HG03064 (cell line): ENCODE results near the gene NOXA1.
"Not testable (repeated sequence)": the region's sequence is repeated elsewhere in the genome, so short reads cannot be mapped to it uniquely, and the experiment has no call there.

Experiments
- ATAC-seq: cut with Tn5 transposase; IDR thresholded peaks from one replicate; pipeline ENCODE4 v1.9.1; 2021; ENCODE audit warnings: low read depth; ENCODE audit not compliant: unreplicated experiment

NOXA1 gene

GRCh38 chr9:137461663-137462395 is 38.6 kb downstream of the NOXA1 start:
- no peak for ATAC-seq

- ATAC-seq: no peak
Observed at GRCh38 chr9:137462396-137462985, 39.3 kb downstream of the NOXA1 start.

- no peak for ATAC-seq
Observed at GRCh38 chr9:137462986-137463930, 40.1 kb downstream of the NOXA1 start.

GRCh38 chr9:137463931-137464290 is 40.7 kb downstream of the NOXA1 start:
- no peak for ATAC-seq

GRCh38 chr9:137464291-137464999 is 41.3 kb downstream of the NOXA1 start:
- ATAC-seq: no peak

- no peak for ATAC-seq
Observed at GRCh38 chr9:137465000-137465719, 42.0 kb downstream of the NOXA1 start.

- ATAC-seq: no peak
Observed at GRCh38 chr9:137465720-137466388, 42.7 kb downstream of the NOXA1 start.

GRCh38 chr9:137466389-137467085 is 43.3 kb downstream of the NOXA1 start:
- not testable (repeated sequence) for ATAC-seq

- ATAC-seq: no peak
Observed at GRCh38 chr9:137467161-137467581, 44.0 kb downstream of the NOXA1 start.

- no peak for ATAC-seq
Observed at GRCh38 chr9:137467896-137468295, 44.7 kb downstream of the NOXA1 start.

- ATAC-seq: no peak
Observed at GRCh38 chr9:137470785-137471184, 47.6 kb downstream of the NOXA1 start.

- ATAC-seq: no peak
Observed at GRCh38 chr9:137474271-137474670, 51.1 kb downstream of the NOXA1 start.

GRCh38 chr9:137475666-137476065 is 52.5 kb downstream of the NOXA1 start:
- no peak for ATAC-seq

GRCh38 chr9:137476856-137477255 is 53.7 kb downstream of the NOXA1 start:
- ATAC-seq: no peak

GRCh38 chr9:137477778-137478612 is 54.8 kb downstream of the NOXA1 start:
- ATAC-seq: no peak

- no peak for ATAC-seq
Observed at GRCh38 chr9:137478613-137478961, 55.4 kb downstream of the NOXA1 start.

GRCh38 chr9:137478962-137479861 is 56.0 kb downstream of the NOXA1 start:
- ATAC-seq: no peak
